ENCODE results near the gene CABP2.

CABP2 gene

DNA sequence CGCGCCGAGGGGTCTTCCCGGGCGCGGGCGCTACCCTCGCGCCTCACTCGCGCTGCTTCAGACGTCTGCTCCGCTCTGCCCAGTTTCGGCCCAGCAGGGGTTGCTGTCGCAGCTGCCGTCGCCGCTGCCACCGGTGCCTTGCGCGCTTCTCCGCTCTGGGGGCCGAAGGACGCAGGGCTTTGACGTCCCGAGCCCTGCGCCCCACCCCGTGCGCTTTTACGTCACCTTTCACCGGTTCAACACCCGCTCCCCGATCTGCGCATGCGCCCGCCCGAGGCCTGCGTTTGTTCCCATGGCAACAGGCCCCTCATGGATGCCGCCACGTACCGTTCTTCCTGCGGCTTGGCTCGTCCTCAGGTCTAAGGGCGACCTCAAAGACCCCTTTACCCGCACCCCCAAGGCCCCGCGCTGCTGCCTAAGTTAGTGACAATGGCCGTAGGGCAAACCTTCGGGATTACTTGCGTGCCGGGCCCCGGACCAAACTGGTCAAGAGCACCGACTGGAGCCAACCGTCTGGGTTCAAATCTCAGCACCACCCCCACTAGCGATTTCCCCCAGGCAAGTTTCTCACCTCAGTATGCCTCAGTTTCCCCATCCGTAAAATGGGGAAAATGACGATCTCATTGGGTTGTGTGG, 14.6 kb downstream of the CABP2 start:
- H3K4me3 ChIP-seq (replicated peaks; ENCODE audit: low read depth, low read length), result peak overlapping the region; percentile 88
- DNase-seq (ENCODE audit: extremely low read depth, insufficient read length), result peak; percentile 97
- peaks cover 3% of the 10 kb centered on the region; the same call in 1 of the 2 replicates for H3K36me3 ChIP-seq (ENCODE audit: control insufficient read depth, insufficient read depth, low read length)
- no peaks in the 10 kb centered on the region for H3K27me3 ChIP-seq (replicated peaks; ENCODE audit: control insufficient read depth, insufficient read depth, low read length)
- TF ChIP-seq, protein P1, sequence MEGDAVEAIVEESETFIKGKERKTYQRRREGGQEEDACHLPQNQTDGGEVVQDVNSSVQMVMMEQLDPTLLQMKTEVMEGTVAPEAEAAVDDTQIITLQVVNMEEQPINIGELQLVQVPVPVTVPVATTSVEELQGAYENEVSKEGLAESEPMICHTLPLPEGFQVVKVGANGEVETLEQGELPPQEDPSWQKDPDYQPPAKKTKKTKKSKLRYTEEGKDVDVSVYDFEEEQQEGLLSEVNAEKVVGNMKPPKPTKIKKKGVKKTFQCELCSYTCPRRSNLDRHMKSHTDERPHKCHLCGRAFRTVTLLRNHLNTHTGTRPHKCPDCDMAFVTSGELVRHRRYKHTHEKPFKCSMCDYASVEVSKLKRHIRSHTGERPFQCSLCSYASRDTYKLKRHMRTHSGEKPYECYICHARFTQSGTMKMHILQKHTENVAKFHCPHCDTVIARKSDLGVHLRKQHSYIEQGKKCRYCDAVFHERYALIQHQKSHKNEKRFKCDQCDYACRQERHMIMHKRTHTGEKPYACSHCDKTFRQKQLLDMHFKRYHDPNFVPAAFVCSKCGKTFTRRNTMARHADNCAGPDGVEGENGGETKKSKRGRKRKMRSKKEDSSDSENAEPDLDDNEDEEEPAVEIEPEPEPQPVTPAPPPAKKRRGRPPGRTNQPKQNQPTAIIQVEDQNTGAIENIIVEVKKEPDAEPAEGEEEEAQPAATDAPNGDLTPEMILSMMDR (IDR thresholded peaks at IDR 0.05; ENCODE audit: insufficient read depth, low read length, poor library complexity, severe bottlenecking), result no peak

GRCh38 chr11:67507864-67508485, 15.3 kb downstream of the CABP2 start, which contains the start of gene CDK2AP2:
Gene CDK2AP2 (minus strand): TSS chr11:67508162. CDS start chr11:67508082, 80 bp downstream.
- Histone ChIP-seq H3K36me3 (ENCODE audit: control insufficient read depth, insufficient read depth, low read length) (peaks cover 6% of the 10 kb centered on the region), H3K27me3 (replicated peaks; ENCODE audit: control insufficient read depth, insufficient read depth, low read length) (no peaks in the 10 kb centered on the region), H3K4me3 (replicated peaks; ENCODE audit: low read depth, low read length) (peak within 1 kb of the TSS; percentile 96)
- DNase-seq (ENCODE audit: extremely low read depth, insufficient read length), result peak; percentile 100
- TF ChIP-seq, protein P1 (IDR thresholded peaks at IDR 0.05; ENCODE audit: insufficient read depth, low read length, poor library complexity, severe bottlenecking), result no peak

DNA sequence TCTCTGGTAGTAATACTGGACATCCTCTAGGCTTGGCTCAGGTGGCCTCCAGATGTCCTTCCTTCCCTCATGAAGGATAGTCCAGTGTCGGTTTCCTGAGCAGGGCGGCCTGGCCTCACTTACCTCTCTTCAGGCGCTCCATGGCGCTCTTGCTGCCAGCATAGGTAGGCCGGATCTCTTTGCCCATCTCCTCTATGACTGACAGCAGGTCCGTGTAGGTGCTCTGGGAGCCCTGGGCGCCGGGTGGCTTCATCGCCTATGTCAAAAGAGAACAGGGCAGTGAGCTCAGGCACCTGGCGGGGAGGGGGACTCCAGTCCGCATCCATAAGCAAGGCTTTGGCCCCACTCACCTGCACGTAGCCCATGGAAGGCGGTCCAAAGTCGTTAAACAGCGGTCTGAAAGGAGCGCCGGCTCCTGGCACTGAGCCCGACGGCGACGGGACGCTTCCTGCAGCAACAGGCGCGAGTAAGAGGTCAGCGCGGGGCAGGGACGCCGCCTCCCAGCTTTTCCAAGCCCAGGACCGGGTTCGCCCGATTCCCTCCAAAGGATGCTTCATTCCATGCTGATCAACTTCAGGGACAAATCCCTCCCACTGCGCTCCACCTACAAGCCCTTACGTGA, 15.9 kb downstream of the CABP2 start:
- H3K4me3 ChIP-seq (replicated peaks; ENCODE audit: low read depth, low read length), result peak overlapping the region; percentile 96
- TF ChIP-seq, protein P1 (IDR thresholded peaks at IDR 0.05; ENCODE audit: insufficient read depth, low read length, poor library complexity, severe bottlenecking), result no peak
- no peaks in the 10 kb centered on the region for H3K27me3 ChIP-seq (replicated peaks; ENCODE audit: control insufficient read depth, insufficient read depth, low read length)
- H3K36me3 ChIP-seq (ENCODE audit: control insufficient read depth, insufficient read depth, low read length), result peaks cover 9% of the 10 kb centered on the region
- no peak for DNase-seq (ENCODE audit: extremely low read depth, insufficient read length)

- no peak for DNase-seq (ENCODE audit: extremely low read depth, insufficient read length)
- Histone ChIP-seq H3K27me3 (replicated peaks; ENCODE audit: control insufficient read depth, insufficient read depth, low read length) (no peaks in the 10 kb centered on the region), H3K36me3 (ENCODE audit: control insufficient read depth, insufficient read depth, low read length) (peaks cover 13% of the 10 kb centered on the region), H3K4me3 (replicated peaks; ENCODE audit: low read depth, low read length) (peak overlapping the region; percentile 96)
- TF ChIP-seq, protein P1 (IDR thresholded peaks at IDR 0.05; ENCODE audit: insufficient read depth, low read length, poor library complexity, severe bottlenecking), result peak; percentile 4
Measured at GRCh38 chr11:67506426-67507051, 16.7 kb downstream of the CABP2 start.

- TF ChIP-seq, protein P1 (IDR thresholded peaks at IDR 0.05; ENCODE audit: insufficient read depth, low read length, poor library complexity, severe bottlenecking), result peak; percentile 99
- Histone ChIP-seq H3K27me3 (replicated peaks; ENCODE audit: control insufficient read depth, insufficient read depth, low read length) (no peaks in the 10 kb centered on the region), H3K36me3 (ENCODE audit: control insufficient read depth, insufficient read depth, low read length) (peaks cover 18% of the 10 kb centered on the region), H3K4me3 (replicated peaks; ENCODE audit: low read depth, low read length) (peak overlapping the region; percentile 96)
- peak; percentile 85 for DNase-seq (ENCODE audit: extremely low read depth, insufficient read length)
Measured at GRCh38 chr11:67505605-67506396, 17.4 kb downstream of the CABP2 start.

Measured in GM06990 (cell line).